GM19468 (cell line): Measurements from ENCODE around the gene SPTLC1.
"Not testable (repeated sequence)": the region's sequence is repeated elsewhere in the genome, so short reads cannot be mapped to it uniquely, and the experiment has no call there.

Experiments used
- ATAC-seq: cut with Tn5 transposase; IDR thresholded peaks from one replicate; pipeline ENCODE4 v1.9.1; 2021; ENCODE audit warnings: mild to moderate bottlenecking, moderate library complexity, moderate number of reproducible peaks; ENCODE audit not compliant: unreplicated experiment; ENCODE audit errors: extremely low read depth

Gene SPTLC1, protein sequence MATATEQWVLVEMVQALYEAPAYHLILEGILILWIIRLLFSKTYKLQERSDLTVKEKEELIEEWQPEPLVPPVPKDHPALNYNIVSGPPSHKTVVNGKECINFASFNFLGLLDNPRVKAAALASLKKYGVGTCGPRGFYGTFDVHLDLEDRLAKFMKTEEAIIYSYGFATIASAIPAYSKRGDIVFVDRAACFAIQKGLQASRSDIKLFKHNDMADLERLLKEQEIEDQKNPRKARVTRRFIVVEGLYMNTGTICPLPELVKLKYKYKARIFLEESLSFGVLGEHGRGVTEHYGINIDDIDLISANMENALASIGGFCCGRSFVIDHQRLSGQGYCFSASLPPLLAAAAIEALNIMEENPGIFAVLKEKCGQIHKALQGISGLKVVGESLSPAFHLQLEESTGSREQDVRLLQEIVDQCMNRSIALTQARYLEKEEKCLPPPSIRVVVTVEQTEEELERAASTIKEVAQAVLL

DNA sequence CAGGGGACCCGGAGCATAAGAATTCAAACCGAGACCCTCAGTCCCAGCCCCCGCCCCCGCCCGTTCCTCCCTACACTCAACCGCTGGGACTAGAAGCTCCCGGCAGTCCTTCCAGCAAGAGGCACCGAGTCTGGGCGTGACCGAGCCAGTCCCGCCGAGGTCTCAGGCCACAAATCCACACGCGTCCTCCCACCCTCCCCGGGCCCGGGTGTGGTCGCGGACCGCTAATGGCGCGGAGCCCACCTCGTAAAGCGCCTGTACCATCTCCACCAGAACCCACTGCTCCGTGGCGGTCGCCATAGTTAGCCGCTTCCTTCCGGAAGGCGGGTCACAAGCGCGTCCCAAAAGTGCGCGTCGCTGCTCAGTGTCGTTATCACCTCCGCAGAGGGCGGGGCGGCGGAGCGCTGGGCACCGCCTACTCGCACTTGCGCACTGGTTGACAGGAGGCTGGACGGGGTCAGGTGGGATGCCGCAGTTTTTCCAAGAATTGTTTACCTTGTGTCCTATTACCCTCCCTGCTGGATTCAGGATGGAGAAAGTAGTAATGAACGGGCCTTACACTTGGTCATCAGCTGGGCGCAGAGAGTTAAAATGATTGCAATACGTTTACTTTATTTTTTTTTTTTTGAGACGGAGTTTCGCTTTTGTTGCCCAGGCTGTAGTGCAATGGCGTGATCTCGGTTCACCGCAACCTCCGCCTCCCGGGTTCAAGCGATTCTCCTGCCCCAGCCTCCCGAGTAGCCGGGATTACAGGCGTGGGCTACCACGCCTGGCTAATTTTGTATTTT lies at the start of gene SPTLC1:
SPTLC1 (minus strand) TSS at position 343 of the 788 bp plus-strand sequence; CDS start at position 300, 43 bp downstream.
- peak; percentile 94 for ATAC-seq

DNA sequence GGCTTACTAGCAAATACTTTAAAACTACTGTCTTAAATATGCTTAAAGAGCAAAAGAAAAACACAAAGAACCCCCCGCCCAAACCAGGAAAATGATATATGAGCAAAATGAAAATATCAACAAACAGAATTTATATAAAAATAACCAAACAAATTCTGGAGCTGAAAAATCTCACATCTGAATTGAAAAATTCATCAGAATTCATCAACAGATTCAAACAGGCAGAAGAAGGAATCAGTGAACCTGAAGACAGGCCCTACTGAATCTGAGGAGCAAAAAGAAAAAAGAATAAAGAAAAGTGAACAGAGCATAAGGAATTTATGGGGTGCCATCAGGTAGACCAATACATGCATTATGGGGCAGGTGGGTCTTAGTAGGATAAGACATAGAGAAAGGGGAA lies 49.8 kb upstream of the SPTLC1 start:
- ATAC-seq: no peak

DNA sequence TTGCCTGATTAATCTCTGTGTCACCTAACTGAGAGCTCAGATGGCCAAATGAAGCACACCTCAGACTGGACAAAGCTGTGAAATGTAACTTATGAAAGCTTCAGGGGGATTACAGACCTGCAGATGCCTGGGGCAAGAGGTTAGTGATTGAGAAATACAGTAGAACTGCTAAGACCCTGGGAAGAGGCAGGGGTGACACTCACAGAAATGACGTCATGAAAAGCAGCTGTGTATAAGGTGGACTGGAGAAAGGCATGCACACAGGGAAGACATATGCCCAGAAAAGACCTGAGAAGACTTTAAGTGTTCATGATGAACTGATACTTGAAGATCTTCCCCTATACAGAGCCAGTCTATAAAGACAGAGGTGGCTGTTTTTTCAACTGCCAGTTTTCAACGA lies 49.3 kb upstream of the SPTLC1 start:
- no peak for ATAC-seq

DNA sequence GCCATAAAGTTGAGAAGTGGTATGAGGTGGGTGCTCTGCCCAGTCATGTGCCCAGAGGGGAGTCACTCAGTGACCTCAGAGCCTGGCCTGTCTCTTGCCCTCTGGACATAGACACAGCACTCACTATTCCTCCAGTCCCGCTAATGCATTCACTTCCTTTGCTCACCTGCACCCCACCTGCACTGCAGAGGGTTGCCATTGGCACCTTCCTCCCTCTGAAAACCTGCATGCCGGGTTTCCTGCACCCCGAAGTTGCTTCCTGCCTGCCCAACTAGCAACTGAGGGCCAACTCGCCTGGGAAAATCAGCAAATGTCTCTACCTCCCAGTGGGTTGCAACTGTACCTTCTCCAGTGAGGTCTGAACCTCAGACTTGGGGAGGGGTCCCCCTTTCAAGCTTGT lies 48.1 kb upstream of the SPTLC1 start:
- no peak for ATAC-seq

DNA sequence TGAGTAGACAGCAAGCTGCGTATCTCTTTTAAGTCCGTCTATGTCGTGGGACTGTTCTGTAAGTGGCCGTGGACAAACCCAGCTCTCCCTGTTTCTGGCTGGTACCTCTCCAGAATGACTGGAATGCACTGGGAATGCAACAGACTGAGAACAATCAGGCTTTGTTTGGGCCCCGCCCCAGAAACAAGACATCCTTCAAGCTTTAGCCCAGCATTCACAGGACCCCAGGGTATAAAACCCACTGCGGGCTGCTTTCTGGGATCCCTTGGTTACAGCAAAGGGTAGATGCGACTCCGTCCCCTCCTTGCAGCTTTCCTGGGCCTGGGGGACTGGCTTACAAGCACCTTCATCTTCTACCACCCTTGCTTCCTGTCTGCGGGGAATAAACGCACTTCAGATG lies 45.6 kb upstream of the SPTLC1 start:
- no peak for ATAC-seq

DNA sequence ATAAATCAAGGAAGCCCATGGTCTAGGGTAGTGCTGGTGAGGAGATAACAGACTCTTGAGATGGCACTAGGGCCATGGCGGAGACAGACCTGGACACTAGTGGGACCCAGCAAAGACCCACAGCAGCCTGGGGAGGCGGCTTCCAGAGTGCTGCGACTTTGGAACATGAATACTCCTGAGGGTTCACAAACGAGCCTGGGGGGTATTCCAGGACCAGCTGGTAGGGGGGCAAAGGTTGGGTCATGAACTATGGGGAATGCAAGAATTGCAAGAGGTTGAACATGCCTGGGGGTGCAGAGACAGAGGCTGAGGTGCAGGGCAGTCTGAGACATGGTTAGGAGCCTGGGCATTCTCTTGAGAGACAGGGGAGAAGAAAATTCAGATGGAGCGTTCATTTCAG lies 43.8 kb upstream of the SPTLC1 start:
- no peak for ATAC-seq

DNA sequence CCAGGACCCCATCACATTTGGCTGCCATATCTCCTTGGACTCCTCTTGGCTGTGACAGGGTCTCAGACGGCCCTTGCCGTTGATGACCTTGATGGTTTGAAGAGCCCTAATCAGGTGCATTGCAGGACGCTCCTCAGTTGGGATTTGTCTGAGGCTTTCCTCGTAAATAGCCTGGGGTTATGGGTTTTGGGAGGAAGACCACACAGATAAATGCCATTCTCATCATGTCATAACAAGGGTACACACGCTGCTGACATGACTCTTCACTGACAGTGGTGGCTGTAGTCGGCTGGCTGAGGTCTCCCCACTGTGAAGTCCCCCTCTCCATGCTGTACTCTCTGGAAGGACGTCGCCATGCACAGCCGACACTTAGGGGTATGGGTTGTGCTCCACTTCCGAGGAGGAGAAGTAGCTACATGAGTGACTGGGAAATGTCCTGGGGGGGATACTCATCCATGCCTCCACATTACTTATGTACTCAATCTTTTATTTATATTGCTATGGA lies 42.9 kb upstream of the SPTLC1 start:
- ATAC-seq: no peak

DNA sequence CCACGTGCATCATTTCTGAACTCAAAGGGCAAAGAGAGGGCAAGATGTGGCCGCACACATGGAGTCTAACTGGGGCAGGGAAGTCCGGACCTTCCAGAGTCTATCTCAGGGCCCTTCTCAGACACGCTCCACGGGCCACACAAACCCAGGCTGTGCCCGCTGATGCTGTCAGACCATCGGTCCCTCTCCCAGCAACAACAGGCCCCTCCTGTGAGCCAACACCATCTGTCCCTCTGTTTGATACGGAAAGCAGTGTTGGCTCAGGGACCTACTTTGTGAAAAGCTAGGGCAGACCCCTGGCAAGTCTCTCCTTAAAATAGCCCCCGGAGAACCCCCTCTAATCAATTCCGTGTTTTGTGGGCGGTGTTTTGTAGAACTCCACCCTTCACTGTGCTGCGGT lies 40.5 kb upstream of the SPTLC1 start:
- ATAC-seq: not testable (repeated sequence)

DNA sequence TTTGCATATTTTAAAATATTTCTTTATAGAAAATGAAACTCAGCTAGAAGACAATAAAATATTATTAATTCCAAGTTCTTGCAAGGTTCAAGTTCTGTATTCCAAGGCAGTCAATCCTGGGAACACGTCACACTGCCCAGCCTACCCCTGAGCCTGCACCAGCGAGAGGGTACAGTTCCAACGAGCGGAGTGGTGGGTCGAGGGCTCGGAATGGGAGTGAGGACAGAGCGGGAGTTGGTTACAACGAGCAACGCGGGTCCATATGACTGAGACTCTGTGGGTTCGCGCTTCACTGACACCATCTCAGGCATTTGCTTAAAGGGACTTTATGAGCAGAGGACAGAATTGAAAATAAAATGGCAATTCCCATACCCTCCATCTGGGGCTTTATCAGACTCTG lies 40.0 kb upstream of the SPTLC1 start:
- no peak for ATAC-seq

DNA sequence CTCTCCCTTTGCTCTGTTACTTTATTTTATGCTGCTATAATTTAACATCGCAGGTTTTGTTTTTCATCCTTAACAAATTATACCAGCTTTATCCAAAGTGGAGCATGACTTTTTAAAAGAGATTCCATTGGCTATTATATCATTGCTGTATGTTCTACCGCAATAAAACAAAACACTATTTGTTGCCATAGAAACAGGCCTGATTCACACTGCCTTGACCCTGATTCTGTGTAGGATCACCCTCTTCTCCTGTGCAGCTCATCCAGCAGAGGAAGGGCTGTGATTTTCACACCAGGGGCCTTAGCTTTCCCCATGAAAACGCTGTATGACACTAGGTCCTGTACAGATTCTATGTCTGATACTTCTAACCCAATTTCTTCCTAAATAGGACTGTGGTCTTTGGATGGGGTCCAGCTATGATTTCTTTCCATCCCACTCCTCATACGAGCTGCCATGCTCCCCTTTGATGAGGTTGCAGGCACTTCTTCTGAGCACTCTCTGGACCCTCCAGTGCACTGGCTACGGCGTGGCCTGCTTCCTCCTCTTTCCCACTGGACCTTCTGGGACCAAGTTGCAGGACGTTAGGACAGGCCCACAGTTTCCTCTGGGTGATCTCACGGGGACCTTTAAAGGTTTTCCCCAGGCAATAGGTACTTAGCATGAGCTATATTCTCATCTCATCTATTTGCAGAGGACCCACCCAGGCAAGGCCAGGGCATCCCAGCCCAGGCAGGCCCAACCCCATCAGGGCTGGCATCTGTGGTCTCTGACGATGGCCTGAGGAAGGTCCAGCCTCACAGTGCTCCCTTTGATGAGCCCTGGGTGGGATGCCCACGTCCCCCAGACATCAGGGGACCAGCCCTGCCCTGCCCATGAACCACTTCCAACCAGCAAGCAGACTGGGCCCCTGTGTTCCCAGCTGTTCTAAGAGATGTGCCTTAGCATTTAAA lies 38.5 kb upstream of the SPTLC1 start:
- not testable (repeated sequence) for ATAC-seq

DNA sequence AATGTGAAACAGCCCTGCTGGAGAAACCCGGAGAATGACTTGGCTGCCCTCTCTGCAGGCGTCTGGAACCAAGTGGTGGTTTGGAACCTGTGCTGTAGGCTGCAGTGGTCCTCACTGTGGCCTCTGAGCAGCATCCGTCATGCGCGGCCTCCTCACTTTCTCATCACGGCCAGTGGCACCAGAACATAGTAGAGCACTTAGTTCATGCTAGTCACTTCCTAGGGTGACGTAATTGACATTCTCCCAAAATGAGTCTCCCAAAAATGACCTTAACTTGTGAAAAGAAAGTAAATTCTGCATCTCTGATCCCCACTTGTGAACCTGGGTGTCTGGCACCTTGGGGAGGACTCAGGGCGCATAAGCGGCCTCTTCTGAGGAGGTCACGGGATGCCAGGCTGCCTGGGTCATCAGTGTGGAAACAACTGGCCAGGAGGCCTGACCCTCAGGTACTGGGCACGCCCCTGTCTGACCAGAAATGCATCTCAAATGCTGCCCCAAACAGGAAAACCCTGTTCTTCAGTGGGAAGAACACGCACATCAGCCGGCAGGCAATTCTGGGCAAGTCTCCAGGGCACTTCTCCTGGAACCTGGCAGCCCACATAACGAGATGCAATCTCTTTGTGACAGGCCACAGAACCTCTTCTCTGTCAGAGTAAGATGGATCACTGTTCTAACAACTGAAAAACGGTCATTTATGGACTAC lies 36.6 kb upstream of the SPTLC1 start:
- no peak for ATAC-seq

DNA sequence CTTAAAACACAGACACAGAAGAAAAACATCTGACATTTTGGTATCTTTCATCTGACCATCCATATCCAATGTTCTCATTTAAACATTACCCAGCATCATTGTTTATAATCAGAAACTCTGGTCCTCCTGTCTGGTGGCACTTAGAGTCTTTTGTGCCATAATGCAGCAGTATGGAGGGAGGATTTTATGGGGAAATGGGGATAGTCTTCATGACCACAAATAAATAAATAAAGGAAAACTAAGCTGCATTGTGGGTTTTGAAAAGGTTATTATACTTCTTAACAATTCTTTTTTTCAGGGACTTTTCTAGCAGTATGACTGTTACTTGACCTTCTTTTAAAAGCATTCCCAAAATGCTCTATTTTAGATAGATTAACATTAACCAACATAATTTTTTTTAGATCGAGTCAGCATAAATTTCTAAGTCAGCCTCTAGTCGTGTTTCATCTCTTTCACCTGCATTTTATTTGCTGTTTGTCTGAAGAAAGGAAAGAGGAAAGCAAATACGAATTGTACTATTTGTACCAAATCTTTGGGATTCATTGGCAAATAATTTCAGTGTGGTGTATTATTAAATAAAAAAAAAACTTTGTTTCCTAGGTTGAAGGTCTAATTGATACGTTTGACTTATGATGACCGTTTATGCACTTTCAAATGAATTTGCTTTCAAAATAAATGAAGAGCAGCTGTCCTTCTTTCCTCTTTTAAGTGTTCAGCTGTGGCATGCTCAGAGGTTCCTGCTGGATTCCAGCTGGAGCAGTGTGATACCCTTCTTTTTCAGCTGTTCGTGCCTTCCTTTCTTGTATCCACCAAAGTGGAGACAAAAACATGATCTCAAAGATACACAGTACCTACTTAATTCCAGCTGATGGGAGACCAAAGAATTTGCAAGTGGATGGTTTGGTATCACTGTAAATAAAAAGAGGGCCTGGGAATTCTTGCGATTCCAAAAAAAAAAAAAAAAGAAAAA lies 35.6 kb upstream of the SPTLC1 start:
- not testable (repeated sequence) for ATAC-seq

DNA sequence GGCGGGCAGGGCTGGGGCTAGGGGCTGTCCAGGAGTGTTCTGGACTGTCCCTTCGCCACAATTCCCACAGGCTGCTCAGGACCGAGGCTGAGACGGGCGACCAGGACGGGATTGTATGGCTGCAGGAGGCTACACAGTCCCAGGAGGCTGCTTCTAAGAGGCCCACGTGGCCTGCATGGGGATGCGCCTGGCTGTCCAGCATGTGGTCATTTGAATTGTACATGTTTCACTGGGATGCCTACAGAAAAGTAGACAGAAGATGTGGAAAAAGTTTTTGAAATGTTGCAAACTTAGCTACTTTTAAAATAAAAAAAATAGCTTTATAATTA lies 32.6 kb upstream of the SPTLC1 start:
- no peak for ATAC-seq

DNA sequence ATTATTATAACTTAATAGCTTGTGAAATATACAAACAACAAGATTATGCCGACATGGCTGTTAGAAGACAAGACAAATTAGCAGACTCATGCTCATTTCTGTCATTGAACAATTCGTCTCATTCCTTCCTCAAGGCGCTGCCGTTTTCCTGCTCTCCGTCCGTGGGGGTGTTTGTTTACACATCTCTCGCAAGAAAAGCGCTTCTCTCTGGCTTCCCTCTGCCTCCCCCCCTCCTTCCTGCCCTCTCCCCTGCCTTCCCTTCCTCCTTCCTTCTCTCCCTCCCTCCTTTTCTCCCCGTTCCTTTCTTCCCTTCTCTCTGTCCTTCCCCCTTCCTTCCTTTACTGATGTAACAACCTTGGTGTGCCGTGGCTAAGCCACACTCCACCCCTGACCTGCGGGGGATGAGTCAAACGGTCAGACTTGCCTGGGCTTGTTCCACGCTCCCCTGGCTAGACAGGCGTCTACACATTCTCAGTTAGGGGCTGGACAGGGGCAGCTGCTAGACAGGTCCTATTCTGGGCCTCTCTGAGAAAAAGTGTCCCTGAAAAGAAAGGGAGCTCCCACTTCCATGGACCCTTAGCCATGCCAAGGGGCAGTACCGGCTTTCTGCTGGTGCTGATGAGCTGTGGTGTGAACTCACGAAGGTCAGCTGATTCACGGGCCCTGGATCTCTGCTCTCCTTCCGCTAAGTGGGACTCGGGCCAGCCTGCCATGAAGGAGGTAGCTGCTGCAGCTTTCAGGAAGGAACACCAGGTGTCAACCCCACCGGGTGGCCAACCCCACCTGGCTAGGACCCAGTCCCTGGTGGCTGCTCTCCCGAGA lies 32.0 kb upstream of the SPTLC1 start:
- no peak for ATAC-seq

DNA sequence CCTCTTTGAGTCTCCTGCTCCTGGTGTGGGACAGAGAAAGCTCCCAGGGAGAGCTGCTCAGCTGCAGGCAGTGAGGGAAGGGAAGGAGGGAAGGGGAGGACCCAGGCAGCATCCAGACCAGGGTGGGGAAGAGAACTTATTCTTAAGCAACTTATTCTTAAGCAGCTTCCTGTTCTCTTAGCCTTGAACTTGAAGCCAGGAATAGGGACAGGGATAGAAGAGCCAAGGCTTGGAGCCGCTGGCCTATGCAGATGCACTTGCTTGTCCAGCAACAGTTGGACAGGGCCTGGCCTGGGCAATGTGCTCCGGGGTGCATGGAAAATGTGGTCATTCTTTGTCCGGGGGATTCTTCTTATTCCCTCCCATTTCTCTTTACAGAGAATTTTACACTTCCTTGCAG lies 31.4 kb upstream of the SPTLC1 start:
- ATAC-seq: no peak

DNA sequence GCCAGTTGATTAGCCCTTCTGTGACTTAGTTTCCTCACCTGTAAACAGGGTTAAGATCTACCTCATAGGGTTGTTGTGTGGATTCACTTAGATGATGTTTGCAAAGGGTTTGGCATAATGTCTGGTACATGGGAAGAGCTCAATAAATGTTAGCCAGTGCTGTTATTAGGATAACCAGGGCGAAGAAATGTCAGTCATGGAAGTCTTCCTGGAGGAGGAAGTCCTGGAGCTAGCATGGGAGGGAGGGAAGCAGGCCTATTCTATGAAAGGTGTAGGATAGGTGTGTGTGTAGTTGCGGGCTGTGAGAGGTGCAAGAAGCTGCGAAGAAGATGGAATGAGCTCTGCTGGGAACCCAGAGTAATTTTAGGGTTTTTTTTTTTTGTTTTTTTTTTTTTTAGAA lies 30.6 kb upstream of the SPTLC1 start:
- ATAC-seq: not testable (repeated sequence)

DNA sequence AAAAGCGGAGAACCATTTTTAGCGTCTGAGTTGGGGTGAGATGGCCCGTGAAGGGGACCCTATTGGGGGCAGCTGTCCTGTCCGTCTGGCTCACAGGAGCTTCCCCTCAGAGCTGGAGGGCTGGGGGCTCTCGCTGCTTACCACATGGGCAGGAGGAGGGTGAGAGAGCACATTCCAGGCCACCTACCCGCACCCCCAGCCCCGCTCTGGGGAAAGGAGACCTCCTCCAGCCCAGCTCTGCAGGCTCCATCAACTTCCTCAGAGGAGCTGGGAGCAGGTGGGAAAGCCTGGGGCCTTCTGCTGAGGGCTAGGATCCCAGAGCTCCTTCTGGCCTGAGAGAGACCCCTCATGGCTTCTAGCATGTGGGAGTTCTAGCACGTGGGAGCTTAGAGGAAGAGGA lies 27.1 kb upstream of the SPTLC1 start:
- ATAC-seq: no peak
